ENCODE results near the gene MAP3K2.

Gene MAP3K2, protein sequence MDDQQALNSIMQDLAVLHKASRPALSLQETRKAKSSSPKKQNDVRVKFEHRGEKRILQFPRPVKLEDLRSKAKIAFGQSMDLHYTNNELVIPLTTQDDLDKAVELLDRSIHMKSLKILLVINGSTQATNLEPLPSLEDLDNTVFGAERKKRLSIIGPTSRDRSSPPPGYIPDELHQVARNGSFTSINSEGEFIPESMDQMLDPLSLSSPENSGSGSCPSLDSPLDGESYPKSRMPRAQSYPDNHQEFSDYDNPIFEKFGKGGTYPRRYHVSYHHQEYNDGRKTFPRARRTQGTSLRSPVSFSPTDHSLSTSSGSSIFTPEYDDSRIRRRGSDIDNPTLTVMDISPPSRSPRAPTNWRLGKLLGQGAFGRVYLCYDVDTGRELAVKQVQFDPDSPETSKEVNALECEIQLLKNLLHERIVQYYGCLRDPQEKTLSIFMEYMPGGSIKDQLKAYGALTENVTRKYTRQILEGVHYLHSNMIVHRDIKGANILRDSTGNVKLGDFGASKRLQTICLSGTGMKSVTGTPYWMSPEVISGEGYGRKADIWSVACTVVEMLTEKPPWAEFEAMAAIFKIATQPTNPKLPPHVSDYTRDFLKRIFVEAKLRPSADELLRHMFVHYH

DNA sequence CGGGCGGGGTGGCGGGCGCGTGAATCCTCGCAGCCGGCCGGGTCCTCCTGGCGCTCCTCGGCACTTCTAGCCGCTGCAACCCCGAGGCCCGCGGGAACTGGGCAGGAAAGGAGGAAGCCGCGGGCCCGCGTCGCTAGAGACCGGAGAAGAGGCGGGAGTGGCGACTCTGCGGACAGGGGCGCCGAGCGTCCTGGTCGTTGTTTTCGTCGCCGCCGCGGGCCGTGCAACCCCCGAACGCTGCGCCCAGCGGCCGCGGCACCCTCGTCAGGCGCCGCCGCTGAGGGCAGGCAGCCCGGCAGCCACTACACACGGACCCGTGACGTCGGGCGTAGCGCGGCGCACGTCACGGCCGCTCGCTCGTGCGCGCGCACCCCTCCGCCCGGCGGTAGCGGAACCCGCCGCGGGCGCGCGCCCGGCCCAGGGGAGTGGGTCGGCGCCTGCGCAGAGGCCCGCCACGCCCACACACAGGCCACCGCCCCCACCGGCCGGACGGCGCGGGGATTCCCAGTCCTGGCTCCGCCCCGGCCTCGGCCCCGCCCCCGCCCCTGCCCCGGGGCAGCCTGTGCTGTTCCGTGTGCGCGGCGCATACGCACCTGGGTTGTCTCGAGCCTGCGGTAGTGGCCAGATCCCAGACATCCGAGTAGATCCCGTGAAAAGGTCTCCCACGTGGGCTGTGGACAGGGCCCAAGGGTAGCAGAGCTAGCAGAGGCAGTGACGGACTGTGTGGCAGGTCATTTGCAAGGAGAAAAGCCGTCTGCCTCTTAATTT is at the start of gene MAP3K2:
MAP3K2 (minus strand) TSS at position 321 of the 768 bp plus-strand sequence. CDS start 44,846 bp downstream, outside the sequence.
- peak; percentile 62 to 91 for DNase-seq

DNA sequence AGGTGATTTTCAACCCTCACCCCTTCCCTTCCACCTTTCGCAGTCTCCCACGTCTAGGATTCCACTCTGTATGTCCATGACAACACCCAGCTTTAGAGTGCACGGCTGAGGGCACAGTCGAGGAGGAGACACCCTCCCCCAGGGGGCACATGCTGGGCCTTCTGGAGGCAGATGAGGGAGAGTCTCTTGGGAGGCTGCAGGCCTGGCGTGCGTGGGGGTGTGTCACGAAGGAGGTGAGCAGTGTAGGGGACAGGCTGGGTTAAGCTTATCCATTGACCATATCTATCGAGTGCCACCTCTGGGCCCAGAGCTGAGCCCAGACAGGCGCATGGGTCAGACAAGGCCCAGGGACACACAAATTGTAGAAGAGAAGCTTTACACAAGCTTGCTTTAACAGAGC is 49.3 kb upstream of the MAP3K2 start:
- DNase-seq = no peak

DNA sequence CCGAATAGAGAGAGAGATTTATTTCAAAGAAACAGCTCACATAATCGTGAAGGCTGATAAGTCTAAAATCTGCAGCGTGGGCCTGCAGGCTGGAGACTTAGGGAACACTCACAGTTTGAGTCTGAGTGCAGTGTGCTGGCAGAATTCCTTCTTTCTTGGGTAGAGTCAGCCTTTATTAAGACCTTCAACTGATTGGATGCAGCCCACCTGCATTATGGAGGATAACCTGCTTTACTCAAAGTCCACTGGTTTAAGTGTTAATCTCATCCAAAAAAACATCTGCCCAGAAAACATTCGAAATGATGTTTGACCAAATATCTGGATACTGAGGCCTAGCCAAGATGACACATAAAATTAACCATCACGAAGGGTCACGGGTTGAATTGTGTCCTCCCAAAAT is 46.7 kb upstream of the MAP3K2 start:
- no peak for DNase-seq

DNA sequence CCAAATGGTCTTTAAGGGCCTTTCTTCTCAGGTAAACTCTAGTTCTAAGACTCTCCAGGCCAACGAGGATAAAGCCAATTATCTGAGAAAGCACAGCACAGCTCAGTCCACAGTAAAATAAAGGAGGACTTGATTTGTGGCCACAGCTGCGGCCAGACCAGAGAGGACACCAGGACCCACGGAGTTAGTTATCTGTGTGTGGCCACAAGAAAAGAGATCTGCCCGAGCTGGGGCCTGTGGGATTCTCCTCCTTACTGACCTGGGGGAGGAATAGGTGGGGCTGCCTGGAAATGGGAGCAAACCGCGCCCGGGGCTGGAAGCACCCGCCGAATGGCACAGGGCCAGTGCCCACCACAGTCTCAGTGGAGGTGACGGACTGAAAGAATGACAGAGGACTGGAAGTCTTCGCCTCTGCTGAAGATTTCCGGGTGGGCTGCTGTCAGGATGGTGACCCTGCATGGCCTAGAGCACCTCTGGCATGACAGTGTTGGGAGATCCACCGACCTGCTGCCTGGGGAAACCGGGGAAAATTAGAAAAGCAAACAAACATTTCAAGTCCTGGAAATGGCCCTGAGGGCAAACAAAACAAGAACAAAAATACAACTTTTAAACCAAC is 43.7 kb upstream of the MAP3K2 start:
- DNase-seq = no peak

DNA sequence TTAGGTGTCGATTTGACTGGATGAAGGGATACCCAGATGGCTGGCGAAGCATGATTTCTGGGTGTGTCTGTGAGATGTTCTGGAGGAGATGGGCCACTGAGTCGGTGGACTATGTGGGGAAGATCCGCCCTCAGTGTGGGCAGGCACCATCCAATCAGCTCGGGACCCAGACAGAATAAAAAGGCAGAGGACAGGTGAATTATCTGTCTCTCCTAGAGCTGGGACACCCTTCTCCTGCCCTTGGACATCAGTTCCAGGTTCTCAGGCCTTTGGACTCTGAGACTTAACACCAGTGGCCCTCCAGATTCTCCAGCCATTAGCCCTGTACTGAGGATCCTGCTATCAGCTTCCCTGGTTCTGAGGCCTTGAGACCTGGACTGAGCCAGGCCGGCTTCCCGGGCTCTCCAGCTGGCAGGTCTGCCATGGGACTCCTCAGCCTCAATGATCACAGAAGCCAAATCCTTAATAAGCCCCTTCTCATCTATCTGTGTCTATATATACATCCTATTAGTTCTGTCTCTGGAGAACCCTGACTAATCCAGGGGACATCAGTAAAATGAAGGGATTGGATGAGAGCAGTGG is 42.2 kb upstream of the MAP3K2 start:
- DNase-seq = no peak

DNA sequence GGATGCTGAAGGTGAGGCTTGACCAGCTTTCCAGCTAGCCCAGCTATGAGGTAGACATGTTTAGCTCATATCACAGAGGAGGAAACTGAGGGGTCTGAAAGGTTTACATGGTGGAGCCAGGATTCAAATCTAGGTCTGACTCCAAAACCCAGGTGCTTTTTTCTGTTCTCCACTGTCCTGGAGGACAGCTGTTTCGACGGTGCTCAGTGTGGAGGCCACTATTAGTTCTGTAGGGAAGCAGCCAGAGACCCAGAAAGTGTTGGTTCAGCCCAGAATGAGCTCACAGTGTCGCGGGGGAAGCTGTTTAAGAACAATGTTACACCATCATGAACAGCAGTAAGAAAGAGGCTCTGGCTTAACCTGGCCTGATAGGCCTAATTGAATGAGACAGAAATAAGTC is 41.5 kb upstream of the MAP3K2 start:
- no peak for DNase-seq

DNA sequence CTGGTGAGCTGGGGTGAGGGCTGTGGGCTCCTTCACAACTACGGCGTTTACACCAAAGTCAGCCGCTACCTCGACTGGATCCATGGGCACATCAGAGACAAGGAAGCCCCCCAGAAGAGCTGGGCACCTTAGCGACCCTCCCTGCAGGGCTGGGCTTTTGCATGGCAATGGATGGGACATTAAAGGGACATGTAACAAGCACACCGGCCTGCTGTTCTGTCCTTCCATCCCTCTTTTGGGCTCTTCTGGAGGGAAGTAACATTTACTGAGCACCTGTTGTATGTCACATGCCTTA is 41.0 kb upstream of the MAP3K2 start:
- no peak for DNase-seq

DNA sequence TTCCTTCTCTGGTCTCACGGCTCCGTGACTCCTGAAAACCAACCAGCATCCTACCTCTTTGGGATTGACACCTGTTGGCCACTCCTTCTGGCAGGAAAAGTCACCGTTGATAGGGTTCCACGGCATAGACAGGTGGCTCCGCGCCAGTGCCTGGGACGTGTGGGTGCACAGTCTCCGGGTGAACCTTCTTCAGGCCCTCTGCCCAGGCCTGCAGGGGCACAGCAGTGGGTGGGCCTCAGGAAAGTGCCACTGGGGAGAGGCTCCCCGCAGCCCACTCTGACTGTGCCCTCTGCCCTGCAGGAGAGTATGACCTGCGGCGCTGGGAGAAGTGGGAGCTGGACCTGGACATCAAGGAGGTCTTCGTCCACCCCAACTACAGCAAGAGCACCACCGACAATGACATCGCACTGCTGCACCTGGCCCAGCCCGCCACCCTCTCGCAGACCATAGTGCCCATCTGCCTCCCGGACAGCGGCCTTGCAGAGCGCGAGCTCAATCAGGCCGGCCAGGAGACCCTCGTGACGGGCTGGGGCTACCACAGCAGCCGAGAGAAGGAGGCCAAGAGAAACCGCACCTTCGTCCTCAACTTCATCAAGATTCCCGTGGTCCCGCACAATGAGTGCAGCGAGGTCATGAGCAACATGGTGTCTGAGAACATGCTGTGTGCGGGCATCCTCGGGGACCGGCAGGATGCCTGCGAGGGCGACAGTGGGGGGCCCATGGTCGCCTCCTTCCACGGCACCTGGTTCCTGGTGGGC is 40.5 kb upstream of the MAP3K2 start:
- no peak for DNase-seq

DNA sequence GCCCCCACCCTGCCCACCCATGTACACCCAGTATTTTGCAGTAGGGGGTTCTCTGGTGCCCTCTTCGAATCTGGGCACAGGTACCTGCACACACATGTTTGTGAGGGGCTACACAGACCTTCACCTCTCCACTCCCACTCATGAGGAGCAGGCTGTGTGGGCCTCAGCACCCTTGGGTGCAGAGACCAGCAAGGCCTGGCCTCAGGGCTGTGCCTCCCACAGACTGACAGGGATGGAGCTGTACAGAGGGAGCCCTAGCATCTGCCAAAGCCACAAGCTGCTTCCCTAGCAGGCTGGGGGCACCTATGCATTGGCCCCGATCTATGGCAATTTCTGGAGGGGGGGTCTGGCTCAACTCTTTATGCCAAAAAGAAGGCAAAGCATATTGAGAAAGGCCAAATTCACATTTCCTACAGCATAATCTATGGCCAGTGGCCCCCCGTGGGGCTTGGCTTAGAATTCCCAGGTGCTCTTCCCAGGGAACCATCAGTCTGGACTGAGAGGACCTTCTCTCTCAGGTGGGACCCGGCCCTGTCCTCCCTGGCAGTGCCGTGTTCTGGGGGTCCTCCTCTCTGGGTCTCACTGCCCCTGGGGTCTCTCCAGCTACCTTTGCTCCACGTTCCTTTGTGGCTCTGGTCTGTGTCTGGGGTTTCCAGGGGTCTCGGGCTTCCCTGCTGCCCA is 39.7 kb upstream of the MAP3K2 start:
- DNase-seq = no peak

DNA sequence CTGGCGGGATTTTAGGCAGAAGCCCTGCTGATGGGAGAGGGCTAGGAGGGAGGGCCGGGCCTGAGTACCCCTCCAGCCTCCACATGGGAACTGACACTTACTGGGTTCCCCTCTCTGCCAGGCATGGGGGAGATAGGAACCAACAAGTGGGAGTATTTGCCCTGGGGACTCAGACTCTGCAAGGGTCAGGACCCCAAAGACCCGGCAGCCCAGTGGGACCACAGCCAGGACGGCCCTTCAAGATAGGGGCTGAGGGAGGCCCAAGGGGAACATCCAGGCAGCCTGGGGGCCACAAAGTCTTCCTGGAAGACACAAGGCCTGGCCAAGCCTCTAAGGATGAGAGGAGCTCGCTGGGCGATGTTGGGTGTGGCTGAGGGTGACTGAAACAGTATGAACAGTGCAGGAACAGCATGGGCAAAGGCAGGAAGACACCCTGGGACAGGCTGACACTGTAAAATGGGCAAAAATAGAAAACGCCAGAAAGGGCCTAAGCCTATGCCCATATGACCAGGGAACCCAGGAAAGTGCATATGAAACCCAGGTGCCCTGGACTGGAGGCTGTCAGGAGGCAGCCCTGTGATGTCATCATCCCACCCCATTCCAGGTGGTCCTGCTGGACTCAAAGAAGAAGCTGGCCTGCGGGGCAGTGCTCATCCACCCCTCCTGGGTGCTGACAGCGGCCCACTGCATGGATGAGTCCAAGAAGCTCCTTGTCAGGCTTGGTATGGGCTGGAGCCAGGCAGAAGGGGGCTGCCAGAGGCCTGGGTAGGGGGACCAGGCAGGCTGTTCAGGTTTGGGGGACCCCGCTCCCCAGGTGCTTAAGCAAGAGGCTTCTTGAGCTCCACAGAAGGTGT is 39.0 kb upstream of the MAP3K2 start:
- no peak for DNase-seq

DNA sequence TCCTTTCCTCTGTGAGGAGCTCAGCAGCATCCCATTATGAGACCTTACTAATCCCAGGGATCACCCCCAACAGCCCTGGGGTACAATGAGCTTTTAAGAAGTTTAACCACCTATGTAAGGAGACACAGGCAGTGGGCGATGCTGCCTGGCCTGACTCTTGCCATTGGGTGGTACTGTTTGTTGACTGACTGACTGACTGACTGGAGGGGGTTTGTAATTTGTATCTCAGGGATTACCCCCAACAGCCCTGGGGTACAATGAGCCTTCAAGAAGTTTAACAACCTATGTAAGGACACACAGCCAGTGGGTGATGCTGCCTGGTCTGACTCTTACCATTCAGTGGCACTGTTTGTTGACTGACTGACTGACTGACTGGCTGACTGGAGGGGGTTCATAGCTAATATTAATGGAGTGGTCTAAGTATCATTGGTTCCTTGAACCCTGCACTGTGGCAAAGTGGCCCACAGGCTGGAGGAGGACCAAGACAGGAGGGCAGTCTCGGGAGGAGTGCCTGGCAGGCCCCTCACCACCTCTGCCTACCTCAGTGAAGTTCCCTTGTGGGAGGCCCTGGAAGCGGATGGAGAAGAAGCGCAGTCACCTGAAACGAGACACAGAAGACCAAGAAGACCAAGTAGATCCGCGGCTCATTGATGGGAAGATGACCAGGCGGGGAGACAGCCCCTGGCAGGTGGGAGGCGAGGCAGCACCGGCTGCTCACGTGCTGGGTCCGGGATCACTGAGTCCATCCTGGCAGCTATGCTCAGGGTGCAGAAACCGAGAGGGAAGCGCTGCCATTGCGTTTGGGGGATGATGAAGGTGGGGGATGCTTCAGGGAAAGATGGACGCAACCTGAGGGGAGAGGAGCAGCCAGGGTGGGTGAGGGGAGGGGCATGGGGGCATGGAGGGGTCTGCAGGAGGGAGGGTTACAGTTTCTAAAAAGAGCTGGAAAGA is 38.0 kb upstream of the MAP3K2 start:
- DNase-seq = no peak

DNA sequence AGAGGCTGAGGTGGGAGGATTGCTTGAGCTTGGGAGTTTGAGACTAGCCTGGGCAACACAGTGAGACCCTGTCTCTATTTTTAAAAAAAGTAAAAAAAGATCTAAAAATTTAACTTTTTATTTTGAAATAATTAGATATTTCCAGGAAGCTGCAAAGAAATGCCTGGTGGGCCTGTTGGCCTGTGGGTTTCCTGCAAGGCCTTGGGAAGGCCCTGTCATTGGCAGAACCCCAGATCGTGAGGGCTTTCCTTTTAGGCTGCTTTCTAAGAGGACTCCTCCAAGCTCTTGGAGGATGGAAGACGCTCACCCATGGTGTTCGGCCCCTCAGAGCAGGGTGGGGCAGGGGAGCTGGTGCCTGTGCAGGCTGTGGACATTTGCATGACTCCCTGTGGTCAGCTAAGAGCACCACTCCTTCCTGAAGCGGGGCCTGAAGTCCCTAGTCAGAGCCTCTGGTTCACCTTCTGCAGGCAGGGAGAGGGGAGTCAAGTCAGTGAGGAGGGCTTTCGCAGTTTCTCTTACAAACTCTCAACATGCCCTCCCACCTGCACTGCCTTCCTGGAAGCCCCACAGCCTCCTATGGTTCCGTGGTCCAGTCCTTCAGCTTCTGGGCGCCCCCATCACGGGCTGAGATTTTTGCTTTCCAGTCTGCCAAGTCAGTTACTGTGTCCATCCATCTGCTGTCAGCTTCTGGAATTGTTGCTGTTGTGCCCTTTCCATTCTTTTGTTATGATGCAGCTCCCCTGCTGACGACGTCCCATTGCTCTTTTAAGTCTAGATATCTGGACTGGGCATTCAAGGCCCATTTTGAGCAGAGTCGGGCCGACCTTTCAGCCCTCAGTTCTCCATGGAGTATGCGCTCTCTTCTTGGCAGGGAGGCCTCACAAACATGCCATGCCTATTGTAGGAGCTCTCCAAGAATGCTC is 37.1 kb upstream of the MAP3K2 start:
- DNase-seq = no peak

DNA sequence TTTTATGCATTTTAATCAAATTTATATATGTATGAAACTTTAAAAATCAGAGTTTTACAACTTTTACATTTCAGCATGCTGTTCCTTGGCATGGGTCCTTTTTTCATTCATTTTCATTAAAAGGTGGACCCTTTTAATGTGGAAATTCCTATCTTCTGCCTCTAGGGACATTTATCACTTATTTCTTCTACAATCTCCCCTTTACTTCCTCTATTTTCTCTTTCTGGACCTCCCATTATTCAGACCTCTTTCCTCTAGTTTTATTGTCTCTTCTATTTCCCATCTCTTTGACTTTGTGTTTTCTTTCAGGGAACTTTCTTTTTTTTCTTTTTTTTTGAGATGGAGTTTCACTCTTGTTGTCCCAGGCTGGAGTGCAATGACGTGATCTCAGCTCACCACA is 36.1 kb upstream of the MAP3K2 start:
- no peak for DNase-seq

DNA sequence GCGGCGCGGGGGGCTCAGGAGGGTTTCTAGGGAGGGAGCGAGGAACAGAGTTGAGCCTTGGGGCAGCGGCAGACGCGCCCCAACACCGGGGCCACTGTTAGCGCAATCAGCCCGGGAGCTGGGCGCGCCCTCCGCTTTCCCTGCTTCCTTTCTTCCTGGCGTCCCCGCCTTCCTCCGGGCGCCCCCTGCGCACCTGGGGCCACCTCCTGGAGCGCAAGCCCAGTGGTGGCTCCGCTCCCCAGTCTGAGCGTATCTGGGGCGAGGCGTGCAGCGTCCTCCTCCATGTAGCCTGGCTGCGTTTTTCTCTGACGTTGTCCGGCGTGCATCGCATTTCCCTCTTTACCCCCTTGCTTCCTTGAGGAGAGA is 35.7 kb upstream of the MAP3K2 start:
- DNase-seq = peak in 1 of 2 experiments; percentile 29

DNA sequence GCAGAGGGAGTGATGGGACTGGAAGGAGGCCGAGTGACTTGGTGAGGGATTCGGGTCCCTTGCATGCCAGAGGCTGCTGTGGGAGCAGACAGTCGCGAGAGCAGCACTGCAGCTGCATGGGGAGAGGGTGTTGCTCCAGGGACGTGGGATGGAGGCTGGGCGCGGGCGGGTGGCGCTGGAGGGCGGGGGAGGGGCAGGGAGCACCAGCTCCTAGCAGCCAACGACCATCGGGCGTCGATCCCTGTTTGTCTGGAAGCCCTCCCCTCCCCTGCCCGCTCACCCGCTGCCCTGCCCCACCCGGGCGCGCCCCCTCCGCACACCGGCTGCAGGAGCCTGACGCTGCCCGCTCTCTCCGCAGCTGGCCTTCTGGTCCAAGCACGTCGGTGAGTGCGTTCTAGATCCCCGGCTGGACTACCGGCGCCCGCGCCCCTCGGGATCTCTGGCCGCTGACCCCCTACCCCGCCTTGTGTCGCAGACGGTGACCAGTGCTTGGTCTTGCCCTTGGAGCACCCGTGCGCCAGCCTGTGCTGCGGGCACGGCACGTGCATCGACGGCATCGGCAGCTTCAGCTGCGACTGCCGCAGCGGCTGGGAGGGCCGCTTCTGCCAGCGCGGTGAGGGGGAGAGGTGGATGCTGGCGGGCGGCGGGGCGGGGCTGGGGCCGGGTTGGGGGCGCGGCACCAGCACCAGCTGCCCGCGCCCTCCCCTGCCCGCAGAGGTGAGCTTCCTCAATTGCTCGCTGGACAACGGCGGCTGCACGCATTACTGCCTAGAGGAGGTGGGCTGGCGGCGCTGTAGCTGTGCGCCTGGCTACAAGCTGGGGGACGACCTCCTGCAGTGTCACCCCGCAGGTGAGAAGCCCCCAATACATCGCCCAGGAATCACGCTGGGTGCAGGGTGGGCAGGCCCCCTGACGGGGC is 35.0 kb upstream of the MAP3K2 start:
- DNase-seq = peak in 1 of 2 experiments; percentile 35

DNA sequence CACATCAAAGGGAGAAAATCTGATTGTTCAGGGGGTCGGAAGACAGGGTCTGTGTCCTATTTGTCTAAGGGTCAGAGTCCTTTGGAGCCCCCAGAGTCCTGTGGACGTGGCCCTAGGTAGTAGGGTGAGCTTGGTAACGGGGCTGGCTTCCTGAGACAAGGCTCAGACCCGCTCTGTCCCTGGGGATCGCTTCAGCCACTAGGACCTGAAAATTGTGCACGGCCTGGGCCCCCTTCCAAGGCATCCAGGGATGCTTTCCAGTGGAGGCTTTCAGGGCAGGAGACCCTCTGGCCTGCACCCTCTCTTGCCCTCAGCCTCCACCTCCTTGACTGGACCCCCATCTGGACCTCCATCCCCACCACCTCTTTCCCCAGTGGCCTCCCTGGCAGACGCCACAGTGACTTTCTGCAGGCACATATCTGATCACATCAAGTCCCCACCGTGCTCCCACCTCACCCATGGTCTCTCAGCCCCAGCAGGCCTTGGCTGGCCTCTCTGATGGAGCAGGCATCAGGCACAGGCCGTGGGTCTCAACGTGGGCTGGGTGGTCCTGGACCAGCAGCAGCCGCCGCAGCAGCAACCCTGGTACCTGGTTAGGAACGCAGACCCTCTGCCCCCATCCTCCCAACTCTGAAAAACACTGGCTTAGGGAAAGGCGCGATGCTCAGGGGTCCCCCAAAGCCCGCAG is 34.2 kb upstream of the MAP3K2 start:
- no peak for DNase-seq
